ENCODE measurements around the gene PPM1B.

PPM1B gene

GRCh38 chr2:44136252-44136651, 32.4 kb upstream of the PPM1B start:
- H3K27me3 ChIP-seq (ENCODE audit: control insufficient read depth, insufficient read depth, low read length), result no peaks in the 10 kb centered on the region
- H3K4me1 ChIP-seq (ENCODE audit: control insufficient read depth, low read depth, low read length), result peaks cover 43% of the 10 kb centered on the region
- H3K9me3 ChIP-seq (ENCODE audit: control insufficient read depth, low read depth, low read length), result no peaks in the 10 kb centered on the region
- no peaks in the 10 kb centered on the region for H3K36me3 ChIP-seq (ENCODE audit: control insufficient read depth, low read depth, low read length)
- H3K27ac ChIP-seq (ENCODE audit: low read length), result peak overlapping the region; percentile 99
- H3K4me3 ChIP-seq (ENCODE audit: low read length), result no peak overlapping the region
- peak overlapping the region; percentile 71 for H3K9ac ChIP-seq (ENCODE audit: low read length)

DNA sequence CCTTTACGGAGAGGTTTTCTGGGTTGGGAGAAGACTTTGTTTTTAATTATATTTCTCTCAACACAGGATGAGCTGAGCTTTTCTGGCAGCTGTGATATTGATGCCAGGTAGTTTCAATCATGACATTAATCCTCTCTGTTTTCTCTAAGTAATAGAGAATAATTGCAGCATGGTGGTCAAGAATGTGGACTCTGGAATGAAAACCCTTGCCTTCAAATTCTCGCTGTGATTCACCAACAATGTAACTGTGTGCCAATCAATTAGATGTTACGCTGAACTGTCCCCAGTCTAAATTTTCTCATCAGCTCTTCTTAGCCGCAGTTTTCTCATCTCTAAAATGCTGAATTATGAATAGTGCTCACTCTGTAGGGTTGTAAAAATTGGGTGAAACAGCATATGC, 31.6 kb upstream of the PPM1B start:
- peaks cover 43% of the 10 kb centered on the region for H3K4me1 ChIP-seq (ENCODE audit: control insufficient read depth, low read depth, low read length)
- no peaks in the 10 kb centered on the region for H3K36me3 ChIP-seq (ENCODE audit: control insufficient read depth, low read depth, low read length)
- no peak overlapping the region for H3K4me3 ChIP-seq (ENCODE audit: low read length)
- H3K9ac ChIP-seq (ENCODE audit: low read length), result peak overlapping the region; percentile 71
- H3K27ac ChIP-seq (ENCODE audit: low read length), result peak overlapping the region; percentile 99
- no peaks in the 10 kb centered on the region for H3K9me3 ChIP-seq (ENCODE audit: control insufficient read depth, low read depth, low read length)
- no peaks in the 10 kb centered on the region for H3K27me3 ChIP-seq (ENCODE audit: control insufficient read depth, insufficient read depth, low read length)

DNA sequence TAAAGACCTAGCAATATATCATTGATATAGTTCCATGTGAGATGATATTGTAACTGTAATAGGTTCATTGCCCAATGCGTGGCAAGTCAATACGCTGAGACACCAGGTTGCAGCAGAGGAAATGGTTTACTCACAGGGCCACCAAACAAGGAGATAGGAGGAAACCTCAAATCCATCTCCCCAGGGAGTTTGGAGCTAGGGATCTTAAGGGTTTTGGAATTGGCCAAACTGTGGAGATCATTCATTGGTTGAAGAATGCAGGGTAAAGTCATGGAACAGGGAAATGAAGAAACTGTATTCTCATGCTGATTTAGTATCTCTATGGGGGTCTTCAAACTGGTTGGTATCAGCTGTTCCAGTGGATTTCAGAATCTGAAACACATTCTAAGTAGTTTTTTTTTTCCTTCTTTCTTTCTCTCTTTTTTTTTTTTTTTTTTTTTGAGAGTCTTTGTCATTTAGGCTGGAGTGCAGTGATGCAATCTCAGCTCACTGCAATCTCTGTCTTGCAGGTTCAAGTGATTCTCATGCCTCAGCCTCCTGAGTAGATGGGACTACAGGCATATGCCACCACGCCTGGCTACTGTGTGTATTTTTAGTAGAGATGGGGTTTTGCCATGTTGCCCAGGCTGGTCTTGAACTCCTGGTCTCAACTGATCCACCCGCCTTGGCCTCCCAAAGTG, 30.7 kb upstream of the PPM1B start:
- H3K36me3 ChIP-seq (ENCODE audit: control insufficient read depth, low read depth, low read length), result no peaks in the 10 kb centered on the region
- H3K9me3 ChIP-seq (ENCODE audit: control insufficient read depth, low read depth, low read length), result no peaks in the 10 kb centered on the region
- H3K27ac ChIP-seq (ENCODE audit: low read length), result peak overlapping the region; percentile 99
- H3K27me3 ChIP-seq (ENCODE audit: control insufficient read depth, insufficient read depth, low read length), result no peaks in the 10 kb centered on the region
- peak overlapping the region; percentile 71 for H3K9ac ChIP-seq (ENCODE audit: low read length)
- peaks cover 43% of the 10 kb centered on the region for H3K4me1 ChIP-seq (ENCODE audit: control insufficient read depth, low read depth, low read length)
- no peak overlapping the region for H3K4me3 ChIP-seq (ENCODE audit: low read length)

DNA sequence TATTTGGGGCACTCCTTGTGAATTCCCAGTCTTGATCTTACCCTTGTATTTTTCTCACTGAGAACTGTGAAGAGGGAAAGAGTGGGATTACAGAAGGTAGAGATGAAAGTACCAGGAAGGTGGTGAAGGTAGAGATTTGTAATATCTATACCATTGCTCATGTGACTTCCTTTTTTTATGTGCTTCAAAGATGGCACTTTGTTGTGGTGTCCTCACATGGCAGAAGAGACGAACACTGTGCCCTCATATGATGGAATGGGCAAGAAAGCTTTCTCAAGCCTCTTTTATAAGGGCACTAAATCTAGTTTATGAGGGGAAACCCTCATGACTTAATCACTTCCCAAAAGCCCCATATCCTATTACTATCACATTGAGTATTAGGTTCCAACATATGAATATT, 28.9 kb upstream of the PPM1B start:
- H3K27me3 ChIP-seq (ENCODE audit: control insufficient read depth, insufficient read depth, low read length), result no peaks in the 10 kb centered on the region
- H3K9ac ChIP-seq (ENCODE audit: low read length), result no peak overlapping the region
- no peaks in the 10 kb centered on the region for H3K9me3 ChIP-seq (ENCODE audit: control insufficient read depth, low read depth, low read length)
- peaks cover 41% of the 10 kb centered on the region for H3K4me1 ChIP-seq (ENCODE audit: control insufficient read depth, low read depth, low read length)
- no peaks in the 10 kb centered on the region for H3K36me3 ChIP-seq (ENCODE audit: control insufficient read depth, low read depth, low read length)
- H3K4me3 ChIP-seq (ENCODE audit: low read length), result no peak overlapping the region
- H3K27ac ChIP-seq (ENCODE audit: low read length), result no peak overlapping the region

- Histone ChIP-seq H3K4me1 (ENCODE audit: control insufficient read depth, low read depth, low read length) (peaks cover 17% of the 10 kb centered on the region), H3K36me3 (ENCODE audit: control insufficient read depth, low read depth, low read length) (no peaks in the 10 kb centered on the region), H3K27me3 (ENCODE audit: control insufficient read depth, insufficient read depth, low read length) (no peaks in the 10 kb centered on the region), H3K9me3 (ENCODE audit: control insufficient read depth, low read depth, low read length) (no peaks in the 10 kb centered on the region), H3K4me3 (ENCODE audit: low read length) (no peak overlapping the region), H3K9ac (ENCODE audit: low read length) (no peak overlapping the region), H3K27ac (ENCODE audit: low read length) (no peak overlapping the region)
These were observed 26.4 kb upstream of the PPM1B start for GRCh38 chr2:44142306-44142705.

DNA sequence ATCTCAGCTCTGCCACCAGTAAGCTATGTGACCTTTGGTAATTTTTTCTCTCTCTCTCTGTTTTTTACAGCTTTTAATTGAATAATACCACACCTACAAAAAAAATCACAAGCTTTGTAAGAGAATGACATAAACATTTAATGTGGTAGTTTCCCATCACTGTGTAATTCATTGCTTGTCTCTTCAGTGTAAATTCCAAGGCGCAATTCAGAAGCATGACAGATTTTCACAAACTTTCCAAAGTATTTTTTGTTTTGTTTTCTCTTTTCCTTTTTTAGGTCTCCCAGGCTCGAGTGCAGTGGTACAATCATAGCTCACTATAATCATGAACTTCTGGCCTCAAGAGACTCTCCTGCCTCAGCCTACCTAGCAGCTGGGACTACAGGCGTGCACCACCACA, 25.0 kb upstream of the PPM1B start:
- no peaks in the 10 kb centered on the region for H3K9me3 ChIP-seq (ENCODE audit: control insufficient read depth, low read depth, low read length)
- no peaks in the 10 kb centered on the region for H3K27me3 ChIP-seq (ENCODE audit: control insufficient read depth, insufficient read depth, low read length)
- no peak overlapping the region for H3K9ac ChIP-seq (ENCODE audit: low read length)
- H3K27ac ChIP-seq (ENCODE audit: low read length), result no peak overlapping the region
- no peak overlapping the region for H3K4me3 ChIP-seq (ENCODE audit: low read length)
- no peaks in the 10 kb centered on the region for H3K36me3 ChIP-seq (ENCODE audit: control insufficient read depth, low read depth, low read length)
- H3K4me1 ChIP-seq (ENCODE audit: control insufficient read depth, low read depth, low read length), result peaks cover 3% of the 10 kb centered on the region

DNA sequence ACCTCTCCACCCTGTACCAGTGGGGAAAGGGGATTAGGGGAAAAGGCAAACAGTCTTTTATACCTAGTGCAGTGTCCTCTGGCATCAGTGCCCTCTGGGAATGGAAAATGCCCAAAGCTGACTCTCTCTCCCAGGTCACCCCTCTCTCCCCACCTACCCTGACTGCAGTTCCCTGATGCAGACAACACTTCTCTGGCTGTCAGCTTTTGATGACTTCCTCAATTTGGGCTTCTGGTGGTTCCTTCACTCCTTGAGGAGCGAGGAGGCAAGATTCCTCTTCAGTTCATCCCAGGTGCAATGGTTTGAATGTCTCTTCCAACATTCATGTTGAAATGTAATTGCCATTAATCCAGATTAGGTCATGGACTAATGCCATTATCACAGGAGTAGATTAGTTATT, 19.7 kb upstream of the PPM1B start:
- H3K9me3 ChIP-seq (ENCODE audit: control insufficient read depth, low read depth, low read length), result no peaks in the 10 kb centered on the region
- H3K9ac ChIP-seq (ENCODE audit: low read length), result no peak overlapping the region
- H3K27ac ChIP-seq (ENCODE audit: low read length), result no peak overlapping the region
- H3K36me3 ChIP-seq (ENCODE audit: control insufficient read depth, low read depth, low read length), result no peaks in the 10 kb centered on the region
- H3K27me3 ChIP-seq (ENCODE audit: control insufficient read depth, insufficient read depth, low read length), result no peaks in the 10 kb centered on the region
- H3K4me3 ChIP-seq (ENCODE audit: low read length), result no peak overlapping the region
- H3K4me1 ChIP-seq (ENCODE audit: control insufficient read depth, low read depth, low read length), result no peaks in the 10 kb centered on the region

DNA sequence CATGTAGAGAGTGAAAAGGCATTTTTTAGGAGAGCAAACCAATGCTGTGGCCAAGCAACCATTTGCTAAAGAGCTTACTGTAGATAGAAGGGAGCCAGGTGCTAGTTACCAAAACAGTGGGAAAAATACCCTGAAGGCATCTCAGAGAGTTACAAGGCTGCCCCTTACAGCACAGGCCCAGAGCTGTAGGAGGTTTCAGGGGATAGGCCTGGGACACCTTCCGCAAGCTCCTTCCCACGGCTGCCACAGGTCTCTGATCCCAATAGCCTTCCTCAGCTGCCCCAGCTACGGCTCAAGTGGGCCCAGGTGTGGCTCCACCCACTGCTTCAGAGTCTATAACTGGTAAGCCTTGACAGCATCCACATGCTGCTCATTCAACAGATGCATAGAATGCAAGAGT, 18.2 kb upstream of the PPM1B start:
- Histone ChIP-seq H3K27me3 (ENCODE audit: control insufficient read depth, insufficient read depth, low read length) (no peaks in the 10 kb centered on the region), H3K4me3 (ENCODE audit: low read length) (no peak overlapping the region), H3K9me3 (ENCODE audit: control insufficient read depth, low read depth, low read length) (no peaks in the 10 kb centered on the region), H3K4me1 (ENCODE audit: control insufficient read depth, low read depth, low read length) (no peaks in the 10 kb centered on the region), H3K36me3 (ENCODE audit: control insufficient read depth, low read depth, low read length) (no peaks in the 10 kb centered on the region), H3K9ac (ENCODE audit: low read length) (no peak overlapping the region), H3K27ac (ENCODE audit: low read length) (no peak overlapping the region)

DNA sequence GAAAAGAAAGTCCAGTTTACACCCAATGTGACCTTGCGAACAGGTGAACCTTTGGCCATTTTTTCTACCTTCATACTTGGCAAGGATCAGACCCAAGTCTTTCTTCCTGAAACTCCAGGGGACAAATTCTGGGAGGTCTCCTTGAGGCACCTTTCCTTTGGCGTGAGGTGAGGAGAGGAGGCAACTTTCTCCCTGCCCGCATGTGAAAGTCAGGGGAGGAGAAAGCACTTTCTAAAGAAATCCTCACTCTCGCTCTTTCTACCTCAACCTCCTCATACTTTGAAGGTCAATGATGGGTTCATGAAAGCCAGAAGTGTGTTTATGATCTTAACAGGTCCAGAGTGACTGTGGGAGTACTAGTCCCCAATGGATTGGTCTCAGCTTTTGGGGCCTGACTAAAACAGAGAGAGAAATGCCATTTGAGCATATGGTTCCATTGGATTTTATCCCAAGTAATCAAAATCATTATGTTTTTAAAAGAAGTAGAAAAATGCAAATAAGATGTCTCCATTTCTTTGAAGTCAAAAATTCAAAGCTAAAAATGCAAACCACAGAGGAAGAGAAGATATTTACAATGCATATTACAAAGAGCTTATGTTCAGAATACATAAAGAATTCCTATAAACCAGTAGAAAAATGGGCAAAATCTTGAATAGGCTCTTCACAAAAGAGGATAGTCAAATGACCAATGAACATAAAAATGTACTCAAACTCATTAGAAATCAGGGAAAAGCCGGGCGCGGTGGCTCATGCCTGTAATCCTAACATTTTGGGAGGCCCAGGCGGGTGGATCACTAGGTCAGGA, 15.6 kb upstream of the PPM1B start:
- Histone ChIP-seq H3K9ac (ENCODE audit: low read length) (no peak overlapping the region), H3K36me3 (ENCODE audit: control insufficient read depth, low read depth, low read length) (no peaks in the 10 kb centered on the region), H3K27ac (ENCODE audit: low read length) (no peak overlapping the region), H3K9me3 (ENCODE audit: control insufficient read depth, low read depth, low read length) (no peaks in the 10 kb centered on the region), H3K4me1 (ENCODE audit: control insufficient read depth, low read depth, low read length) (no peaks in the 10 kb centered on the region), H3K4me3 (ENCODE audit: low read length) (no peak overlapping the region), H3K27me3 (ENCODE audit: control insufficient read depth, insufficient read depth, low read length) (no peaks in the 10 kb centered on the region)

GRCh38 chr2:44155666-44156446, 12.8 kb upstream of the PPM1B start:
- H3K9ac ChIP-seq (ENCODE audit: low read length), result no peak overlapping the region
- H3K4me1 ChIP-seq (ENCODE audit: control insufficient read depth, low read depth, low read length), result no peaks in the 10 kb centered on the region
- no peak overlapping the region for H3K4me3 ChIP-seq (ENCODE audit: low read length)
- no peaks in the 10 kb centered on the region for H3K36me3 ChIP-seq (ENCODE audit: control insufficient read depth, low read depth, low read length)
- no peaks in the 10 kb centered on the region for H3K9me3 ChIP-seq (ENCODE audit: control insufficient read depth, low read depth, low read length)
- no peak overlapping the region for H3K27ac ChIP-seq (ENCODE audit: low read length)
- H3K27me3 ChIP-seq (ENCODE audit: control insufficient read depth, insufficient read depth, low read length), result no peaks in the 10 kb centered on the region

GRCh38 chr2:44163777-44164176, 4.9 kb upstream of the PPM1B start:
- Histone ChIP-seq H3K4me1 (ENCODE audit: control insufficient read depth, low read depth, low read length) (peaks cover 4% of the 10 kb centered on the region), H3K9ac (ENCODE audit: low read length) (no peak overlapping the region), H3K27me3 (ENCODE audit: control insufficient read depth, insufficient read depth, low read length) (no peaks in the 10 kb centered on the region), H3K36me3 (ENCODE audit: control insufficient read depth, low read depth, low read length) (no peaks in the 10 kb centered on the region), H3K27ac (ENCODE audit: low read length) (no peak overlapping the region), H3K9me3 (ENCODE audit: control insufficient read depth, low read depth, low read length) (peaks cover 8% of the 10 kb centered on the region), H3K4me3 (ENCODE audit: low read length) (no peak overlapping the region)

All from iPS-18a (cell line).